Fibroblast of villous mesenchyme (primary cell): Measurements from ENCODE around the gene TRO. TPM values are rescaled to one million over a fixed set of nuclear protein-coding genes. Genes with fewer than 3 reads are reported as not detected.

Experiments
- DNase-seq: peaks from one replicate; pipeline ENCODE4 v3.0.0-alpha.2; 2010; ENCODE audit warnings: low read depth
- H3K4me3 ChIP-seq: 2 replicates; pipeline ENCODE4 v1.5.1; 2011; ENCODE audit warnings: low read depth, mild to moderate bottlenecking, low read length
- CTCF ChIP-seq: IDR thresholded peaks from 2 replicates; pipeline ENCODE4 v1.5.1; 2012; ENCODE audit warnings: low read depth, mild to moderate bottlenecking, low read length; ENCODE audit not compliant: insufficient read depth
- total RNA-seq: library from RNA; depleted of rRNA; stranded (reverse); fragments of >200 nt; gene quantifications from 2 replicates; pipeline ENCODE4 v1.2.3, GENCODE V29; 2012

Gene TRO
- total RNA-seq, 1 donor = 16.8 TPM

GRCh38 chrX:54933150-54933826 is 12.7 kb downstream of the TRO start:
- H3K4me3 ChIP-seq = no peak overlapping the region
- DNase-seq = no peak
- no peak for TF ChIP-seq CTCF

GRCh38 chrX:54934058-54934457 is 13.4 kb downstream of the TRO start:
- no peak for DNase-seq
- no peak for TF ChIP-seq CTCF
- no peak overlapping the region for H3K4me3 ChIP-seq

- no peak overlapping the region for H3K4me3 ChIP-seq
- TF ChIP-seq CTCF = no peak
- DNase-seq = no peak
Measured at GRCh38 chrX:54934890-54935289, 14.3 kb downstream of the TRO start.

- H3K4me3 ChIP-seq = no peak overlapping the region
- no peak for DNase-seq
- TF ChIP-seq CTCF = no peak
Measured at GRCh38 chrX:54935306-54935705, 14.7 kb downstream of the TRO start.

GRCh38 chrX:54937416-54937815 is 16.8 kb downstream of the TRO start:
- DNase-seq = no peak
- TF ChIP-seq CTCF = no peak
- no peak overlapping the region for H3K4me3 ChIP-seq

- no peak for DNase-seq
- H3K4me3 ChIP-seq = no peak overlapping the region
- no peak for TF ChIP-seq CTCF
Measured at GRCh38 chrX:54944816-54945215, 24.2 kb downstream of the TRO start.

GRCh38 chrX:54945224-54945623 is 24.6 kb downstream of the TRO start:
- no peak for TF ChIP-seq CTCF
- no peak overlapping the region for H3K4me3 ChIP-seq
- DNase-seq = no peak
